Kidney tubule cell (primary cell): ENCODE results near the gene CBX8.

Experiments
- DNase-seq: peaks from one replicate; pipeline ENCODE4 v3.0.0-alpha.2; 2018; ENCODE audit warnings: low spot score

Gene CBX8

DNA sequence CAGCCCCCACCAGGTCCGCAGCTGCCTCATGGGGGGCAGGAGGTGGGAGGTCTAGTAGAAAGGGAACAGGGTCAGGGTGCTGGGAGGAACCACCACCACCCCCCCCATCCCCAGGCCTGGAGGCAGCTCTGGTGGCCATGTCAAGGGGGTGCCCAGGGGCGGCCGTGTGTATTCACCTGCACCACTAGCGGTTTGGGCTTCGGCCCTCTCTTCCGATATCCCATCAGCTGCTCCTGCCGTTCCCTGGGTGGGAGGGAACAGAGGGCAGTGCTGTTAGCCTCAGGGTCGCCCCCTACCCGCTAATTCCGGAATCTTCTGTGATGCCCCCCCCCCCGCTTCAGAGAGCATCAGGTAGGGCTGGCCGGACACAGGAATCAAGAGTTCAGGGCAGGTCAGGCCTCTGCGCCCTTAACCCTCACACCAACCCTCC is 38.6 kb upstream of the CBX8 start:
- DNase-seq: no peak

DNA sequence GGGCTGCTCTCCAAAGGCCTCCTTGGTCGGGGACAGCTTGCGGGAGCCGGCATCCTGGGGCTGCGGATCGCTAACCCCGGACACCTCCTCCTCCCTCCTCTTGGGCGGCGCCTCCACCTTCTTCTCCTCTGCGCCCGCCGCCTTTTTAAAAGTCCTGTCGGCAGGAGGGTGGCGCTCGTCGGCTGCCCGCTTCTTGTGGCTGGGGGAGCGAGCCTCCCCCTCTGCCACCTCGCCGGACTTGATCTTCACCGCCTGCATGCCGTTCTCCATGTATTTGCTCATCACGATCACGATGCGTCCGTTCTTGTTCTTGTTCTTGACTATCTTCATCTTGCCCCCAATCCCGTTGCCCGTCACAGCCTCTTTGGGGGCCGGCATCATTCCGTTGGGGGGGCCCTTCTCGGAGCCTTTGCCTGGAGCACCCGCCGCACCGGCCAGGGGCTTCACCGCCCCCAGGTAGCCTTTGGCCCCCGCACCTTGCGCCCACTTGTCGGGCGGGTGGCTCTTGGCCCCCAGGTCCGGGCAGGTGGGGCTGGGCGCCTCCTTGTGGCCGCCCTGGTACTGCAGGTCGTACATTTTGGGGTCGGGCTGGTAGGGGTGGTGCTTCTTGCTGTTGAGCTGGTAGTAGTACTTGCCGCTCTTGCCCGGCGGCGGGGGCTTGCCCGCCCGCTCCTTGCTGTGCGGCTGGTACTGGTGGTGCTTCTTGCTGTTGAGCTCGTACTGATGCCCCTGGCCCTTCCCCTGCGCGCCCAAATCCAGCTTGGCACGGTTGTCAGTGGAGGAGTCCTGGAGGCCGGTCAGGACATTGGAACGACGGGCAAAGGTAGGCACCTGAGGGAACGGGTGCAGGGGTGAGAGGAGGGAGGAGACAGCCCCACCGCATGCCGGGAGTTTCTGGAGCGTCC is 37.9 kb upstream of the CBX8 start:
- peak; percentile 10 for DNase-seq

GRCh38 chr17:79833744-79834564 is 37.1 kb upstream of the CBX8 start:
- DNase-seq: no peak

GRCh38 chr17:79833110-79833450 is 36.2 kb upstream of the CBX8 start:
- DNase-seq: no peak

DNA sequence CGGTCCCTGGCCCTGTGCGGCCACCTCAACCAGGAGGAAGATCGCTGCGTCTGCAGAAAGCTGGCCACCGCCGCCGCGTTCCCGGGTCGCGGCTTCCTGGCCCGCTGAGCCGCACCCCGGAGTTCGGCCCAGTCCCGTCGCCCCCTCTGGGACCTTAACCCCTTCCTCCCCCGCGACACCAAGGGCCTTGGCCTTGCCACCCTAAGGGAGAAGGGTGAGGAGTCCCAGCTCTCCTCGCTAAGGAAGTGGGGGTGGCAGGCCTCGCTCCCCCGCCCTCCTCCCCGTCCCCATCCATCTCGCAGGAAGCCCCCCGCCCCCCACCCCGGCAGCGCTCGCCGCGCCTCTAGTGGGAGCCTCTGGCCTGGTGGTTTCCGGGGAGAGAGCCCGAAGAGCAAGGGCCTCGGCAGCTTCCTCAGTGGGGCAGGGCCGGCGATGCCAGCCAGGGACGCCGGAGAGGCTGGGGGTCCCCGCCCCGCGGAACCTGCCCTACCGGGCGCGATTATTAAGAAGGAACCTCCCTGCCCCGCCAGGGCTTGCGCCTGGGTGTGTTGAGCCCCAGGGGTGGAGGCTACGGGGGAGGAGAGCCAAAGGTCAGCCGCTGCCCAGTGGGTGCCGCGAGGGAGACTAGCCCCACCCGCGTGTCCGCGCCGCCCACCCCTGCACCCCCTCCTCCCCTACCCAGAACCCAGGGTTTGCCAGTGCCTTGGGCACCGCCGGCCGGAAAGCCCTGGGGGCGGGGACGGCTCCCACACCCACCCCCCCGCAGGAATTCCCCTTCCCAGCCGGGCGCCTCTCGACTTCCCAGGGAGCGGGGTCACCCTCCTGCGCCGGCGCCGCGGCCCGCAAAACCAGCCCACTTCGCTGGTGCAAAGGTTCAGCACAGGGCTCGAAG is 35.6 kb upstream of the CBX8 start:
- DNase-seq: peak; percentile 49

DNA sequence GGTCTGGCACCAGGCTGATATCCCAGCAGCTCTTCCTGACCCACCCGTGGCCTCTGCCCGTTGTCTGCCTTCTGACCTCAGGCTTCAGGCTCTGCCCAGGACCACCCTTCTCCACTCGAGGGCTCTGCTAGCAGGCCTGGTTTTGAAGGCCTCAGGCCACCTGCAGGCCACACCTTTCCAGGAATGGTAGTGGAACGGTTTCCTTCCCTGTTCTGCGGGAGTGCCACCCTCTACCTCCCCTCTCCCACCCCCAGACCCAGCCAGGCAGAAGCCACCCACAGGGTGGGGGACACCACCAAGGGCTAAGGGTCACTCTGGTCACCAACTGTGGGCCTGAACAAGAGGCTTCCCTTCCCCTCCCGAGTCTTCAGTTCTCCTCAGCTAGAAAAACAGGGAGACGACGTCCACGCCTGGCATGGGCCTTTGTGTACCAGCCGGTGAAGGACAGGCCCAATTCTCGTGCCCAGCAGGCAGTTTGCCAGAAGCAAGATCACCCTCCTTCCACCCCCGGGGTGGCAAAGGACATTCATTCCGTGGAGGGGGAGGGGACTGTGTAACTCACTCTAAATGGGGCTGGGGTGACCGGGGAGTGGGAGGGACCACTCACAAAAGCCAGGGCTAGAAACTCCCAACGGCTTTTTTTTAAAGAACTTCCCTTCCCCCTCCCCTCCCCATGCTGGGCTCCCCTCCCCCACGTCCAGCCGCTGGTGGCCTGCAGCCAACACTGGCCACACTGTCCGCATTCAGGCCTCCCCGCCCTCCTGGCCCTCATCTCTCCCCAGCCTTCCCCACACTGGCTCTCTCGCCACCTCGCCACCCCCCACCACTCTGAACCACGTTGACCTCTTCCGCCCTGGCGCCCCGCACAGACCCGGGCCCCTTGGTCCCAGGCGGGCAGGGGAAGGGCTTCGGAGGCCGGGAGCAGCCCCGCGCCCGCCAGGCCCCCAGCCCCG is 34.7 kb upstream of the CBX8 start:
- peak; percentile 37 for DNase-seq

DNA sequence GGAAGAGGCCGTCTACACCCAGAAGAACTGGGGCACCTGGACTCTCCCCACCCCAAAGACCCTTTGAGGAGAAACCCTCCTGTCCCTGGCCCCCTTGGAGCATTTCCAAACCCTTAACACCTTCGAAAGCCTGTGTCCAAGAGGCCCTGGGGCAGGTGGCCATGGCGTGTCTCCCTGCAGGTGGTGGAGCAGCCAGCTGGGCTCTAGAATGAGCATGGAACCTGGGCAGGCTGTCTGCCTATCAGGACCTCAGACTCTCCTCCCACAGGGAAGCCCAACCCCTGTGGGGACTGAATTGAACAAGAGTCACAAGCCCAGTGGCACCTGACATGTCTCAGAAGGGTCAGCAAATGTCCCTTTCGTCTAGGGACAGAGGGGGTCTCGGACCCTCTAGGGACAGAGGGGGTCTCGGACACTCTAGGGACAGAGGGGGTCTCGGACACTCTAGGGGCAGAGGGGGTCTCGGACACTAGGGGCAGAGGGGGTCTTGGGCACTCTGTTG is 33.9 kb upstream of the CBX8 start:
- no peak for DNase-seq

DNA sequence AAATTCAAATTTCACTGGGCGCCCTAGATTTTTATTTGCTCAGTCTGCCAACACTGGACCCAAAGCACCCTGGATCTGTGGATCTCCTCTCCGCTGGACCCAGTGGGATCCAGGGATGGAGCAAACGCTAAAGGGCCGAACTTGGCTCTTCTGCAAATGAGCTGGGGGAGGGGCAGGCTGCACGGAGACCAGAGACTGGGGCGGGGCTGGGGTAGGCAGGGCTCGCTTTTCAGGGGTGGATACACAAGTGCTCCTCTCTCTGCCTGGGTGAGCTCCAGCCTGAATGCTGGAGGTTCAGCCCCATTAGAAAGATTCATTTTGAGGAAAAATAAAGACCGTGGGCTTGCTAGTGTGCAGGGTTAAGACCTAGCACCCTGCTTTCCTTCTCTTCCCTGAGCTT is 33.4 kb upstream of the CBX8 start:
- no peak for DNase-seq

DNA sequence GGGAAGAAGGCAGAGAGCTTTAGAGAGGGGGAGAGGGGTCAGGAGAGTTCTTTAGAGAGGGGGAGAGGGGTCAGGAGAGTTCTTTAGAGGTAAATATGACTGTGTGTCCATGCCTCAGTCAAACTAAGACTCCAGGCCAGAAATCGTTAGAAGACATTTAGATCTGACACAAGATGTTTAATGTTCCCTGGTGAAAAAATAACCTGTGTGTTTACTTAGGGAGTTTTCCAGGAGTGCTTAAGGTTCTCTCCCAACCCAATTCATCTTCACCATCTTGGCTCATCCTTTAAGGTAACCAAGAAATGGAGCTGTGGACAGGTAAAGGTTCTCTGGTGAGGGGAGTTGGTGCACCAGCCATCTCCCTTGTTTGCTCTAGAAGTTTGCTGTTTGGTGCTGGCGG is 32.6 kb upstream of the CBX8 start:
- DNase-seq: no peak

GRCh38 chr17:79829004-79829403 is 32.1 kb upstream of the CBX8 start:
- DNase-seq: no peak

DNA sequence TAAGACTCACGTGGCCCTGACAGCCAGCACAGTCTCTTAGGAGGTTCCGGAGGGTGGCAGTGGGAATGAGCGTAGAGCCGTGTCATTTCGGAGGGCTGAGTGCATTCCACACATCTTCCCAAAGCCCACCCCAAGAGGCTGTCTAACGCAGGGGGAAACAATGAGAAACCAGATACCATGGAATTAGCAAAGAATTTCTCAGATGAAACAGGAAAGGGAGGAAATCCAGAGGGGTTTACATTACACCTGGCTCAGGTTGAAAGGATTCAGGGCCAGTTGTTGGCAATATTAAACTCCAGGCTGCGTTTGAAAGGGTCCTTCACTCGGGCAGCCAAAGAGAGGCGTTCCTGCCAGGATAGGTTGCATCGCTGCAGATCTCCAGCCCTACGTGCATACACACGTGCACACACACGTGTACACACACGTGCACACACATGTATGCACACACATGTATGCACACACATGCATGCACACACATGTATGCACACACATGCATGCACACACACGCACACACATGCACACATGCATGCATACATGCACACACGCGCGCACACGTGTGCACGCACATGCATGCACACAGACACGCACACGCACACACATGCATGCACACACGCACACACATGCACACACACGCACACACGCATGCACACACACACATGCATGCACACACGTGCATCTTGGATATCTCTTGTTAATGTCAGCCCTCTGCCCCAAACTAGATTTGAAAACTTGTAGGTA is 30.1 kb upstream of the CBX8 start:
- DNase-seq: no peak

GRCh38 chr17:79826204-79826680 is 29.4 kb upstream of the CBX8 start:
- no peak for DNase-seq

- no peak for DNase-seq
Measured at GRCh38 chr17:79825580-79825921, 28.7 kb upstream of the CBX8 start.

- no peak for DNase-seq
Measured at GRCh38 chr17:79824893-79825579, 28.2 kb upstream of the CBX8 start.

DNA sequence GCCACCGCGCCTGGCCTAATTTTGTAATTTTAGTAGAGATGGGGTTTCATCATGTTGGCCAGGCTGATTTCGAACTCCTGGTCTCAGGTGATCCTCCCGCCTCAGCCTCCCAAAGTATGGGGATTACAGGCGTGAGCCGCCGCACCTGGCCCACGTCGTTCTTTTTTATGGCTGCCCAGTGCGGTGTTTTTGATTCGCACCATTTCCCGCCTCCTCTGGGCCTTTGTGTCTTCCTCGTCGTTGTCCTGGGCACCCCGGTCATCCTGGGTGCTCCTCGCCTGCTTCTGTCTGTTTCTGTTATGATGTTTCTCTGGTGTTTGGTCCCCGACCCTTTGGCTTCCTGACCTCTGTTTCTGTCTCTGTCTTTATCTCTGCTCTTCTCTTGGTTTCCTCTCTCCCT is 27.4 kb upstream of the CBX8 start:
- DNase-seq: no peak

GRCh38 chr17:79822583-79823124 is 25.8 kb upstream of the CBX8 start:
- DNase-seq: no peak

DNA sequence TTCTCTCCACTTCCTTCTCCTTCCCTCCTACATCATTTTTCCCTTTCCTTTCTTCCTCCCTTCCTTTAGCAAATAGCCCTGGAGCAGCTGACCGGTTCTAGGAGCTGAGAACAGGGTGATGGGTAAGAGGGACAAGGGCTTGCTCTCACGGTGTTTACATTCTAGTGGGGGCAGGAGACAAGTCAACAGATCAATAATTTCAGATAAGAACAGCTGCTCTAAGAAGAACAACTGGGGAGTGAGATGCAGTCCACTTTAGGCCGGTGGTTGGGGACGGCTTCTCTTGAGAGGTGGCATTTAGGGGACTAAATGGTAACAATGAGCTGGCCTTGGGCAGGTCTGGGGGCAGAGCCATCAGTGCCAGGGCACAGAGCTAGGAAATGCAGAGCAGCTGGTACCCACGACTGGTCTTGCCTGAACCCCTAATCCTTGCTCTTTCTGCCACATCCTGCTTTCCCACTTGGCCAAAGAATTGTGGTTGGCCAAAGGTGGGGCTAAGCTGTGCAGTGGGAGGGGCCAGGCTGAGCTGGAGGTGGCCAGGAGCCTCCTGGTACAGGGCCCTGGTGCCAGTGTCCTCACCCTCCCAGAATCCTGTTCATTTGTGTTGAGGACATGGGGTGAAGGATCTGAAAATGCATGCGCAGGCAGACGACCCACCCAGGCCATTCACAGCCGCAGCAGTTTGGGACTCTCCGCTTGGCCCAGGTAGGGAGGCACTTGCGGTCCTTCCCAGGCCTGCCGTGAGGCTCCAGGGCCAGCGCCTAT is 24.6 kb upstream of the CBX8 start:
- DNase-seq: no peak

DNA sequence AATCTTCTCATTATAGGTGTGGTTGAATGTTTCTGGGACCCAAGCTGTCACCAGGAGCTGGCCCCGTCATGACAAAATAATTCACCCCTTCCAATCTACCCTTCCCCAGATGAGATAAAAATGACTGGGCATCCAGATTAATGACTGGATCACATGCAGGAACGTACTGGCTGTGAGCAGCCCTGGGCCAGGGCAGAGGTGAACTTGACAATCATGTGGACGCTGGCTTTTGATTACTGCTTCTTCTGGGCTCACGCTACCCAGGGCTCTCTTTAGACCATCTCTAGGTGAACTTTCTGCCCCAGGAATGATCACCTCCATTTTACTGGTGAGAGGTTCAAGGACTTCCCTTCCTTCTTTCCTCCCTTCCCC is 24.1 kb upstream of the CBX8 start:
- no peak for DNase-seq
